ENCODE results near the gene RMC1.

DNA sequence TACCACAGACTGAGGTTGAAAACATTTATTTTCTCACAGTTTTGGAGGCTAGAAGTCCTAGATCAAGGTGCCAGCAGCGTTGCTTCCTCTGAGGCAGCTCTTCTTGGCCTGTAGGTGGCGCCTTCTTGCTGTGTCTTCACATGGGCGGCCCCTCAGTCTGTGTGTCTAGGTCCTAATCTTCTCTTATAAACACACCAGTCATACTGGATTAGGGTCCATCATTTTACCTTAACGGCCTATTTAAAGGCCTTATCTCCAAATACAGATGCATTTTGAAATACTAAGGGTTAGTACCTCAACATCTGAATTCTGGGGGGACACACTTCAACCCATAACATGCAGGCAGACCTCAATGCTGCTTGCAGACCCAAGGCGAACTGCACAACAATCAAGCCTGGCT is 4.4 kb upstream of the RMC1 start:
- TF ChIP-seq, protein P1, sequence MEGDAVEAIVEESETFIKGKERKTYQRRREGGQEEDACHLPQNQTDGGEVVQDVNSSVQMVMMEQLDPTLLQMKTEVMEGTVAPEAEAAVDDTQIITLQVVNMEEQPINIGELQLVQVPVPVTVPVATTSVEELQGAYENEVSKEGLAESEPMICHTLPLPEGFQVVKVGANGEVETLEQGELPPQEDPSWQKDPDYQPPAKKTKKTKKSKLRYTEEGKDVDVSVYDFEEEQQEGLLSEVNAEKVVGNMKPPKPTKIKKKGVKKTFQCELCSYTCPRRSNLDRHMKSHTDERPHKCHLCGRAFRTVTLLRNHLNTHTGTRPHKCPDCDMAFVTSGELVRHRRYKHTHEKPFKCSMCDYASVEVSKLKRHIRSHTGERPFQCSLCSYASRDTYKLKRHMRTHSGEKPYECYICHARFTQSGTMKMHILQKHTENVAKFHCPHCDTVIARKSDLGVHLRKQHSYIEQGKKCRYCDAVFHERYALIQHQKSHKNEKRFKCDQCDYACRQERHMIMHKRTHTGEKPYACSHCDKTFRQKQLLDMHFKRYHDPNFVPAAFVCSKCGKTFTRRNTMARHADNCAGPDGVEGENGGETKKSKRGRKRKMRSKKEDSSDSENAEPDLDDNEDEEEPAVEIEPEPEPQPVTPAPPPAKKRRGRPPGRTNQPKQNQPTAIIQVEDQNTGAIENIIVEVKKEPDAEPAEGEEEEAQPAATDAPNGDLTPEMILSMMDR (IDR thresholded peaks at IDR 0.05), result peak; percentile 27 to 65 (median 52)
- TF ChIP-seq POLR2A (IDR thresholded peaks at IDR 0.05), result no peak
